Activated CD4-positive, alpha-beta T cell treated with anti-CD3 and anti-CD28 coated beads, Interleukin-2, Interleukin-4, amounts not matched to agents 100 ng/mL and 50 ng/mL, durations not matched to agents 16 hours and 8 hours (primary cell): ENCODE data around the gene SECISBP2.
"Not testable (repeated sequence)": the region's sequence is repeated elsewhere in the genome, so short reads cannot be mapped to it uniquely, and the experiment has no call there.

Experiments used
- DNase-seq: peaks from one replicate; pipeline ENCODE4 v3.0.0-alpha.2; 2020; ENCODE audit warnings: low spot score

The SECISBP2 gene, protein sequence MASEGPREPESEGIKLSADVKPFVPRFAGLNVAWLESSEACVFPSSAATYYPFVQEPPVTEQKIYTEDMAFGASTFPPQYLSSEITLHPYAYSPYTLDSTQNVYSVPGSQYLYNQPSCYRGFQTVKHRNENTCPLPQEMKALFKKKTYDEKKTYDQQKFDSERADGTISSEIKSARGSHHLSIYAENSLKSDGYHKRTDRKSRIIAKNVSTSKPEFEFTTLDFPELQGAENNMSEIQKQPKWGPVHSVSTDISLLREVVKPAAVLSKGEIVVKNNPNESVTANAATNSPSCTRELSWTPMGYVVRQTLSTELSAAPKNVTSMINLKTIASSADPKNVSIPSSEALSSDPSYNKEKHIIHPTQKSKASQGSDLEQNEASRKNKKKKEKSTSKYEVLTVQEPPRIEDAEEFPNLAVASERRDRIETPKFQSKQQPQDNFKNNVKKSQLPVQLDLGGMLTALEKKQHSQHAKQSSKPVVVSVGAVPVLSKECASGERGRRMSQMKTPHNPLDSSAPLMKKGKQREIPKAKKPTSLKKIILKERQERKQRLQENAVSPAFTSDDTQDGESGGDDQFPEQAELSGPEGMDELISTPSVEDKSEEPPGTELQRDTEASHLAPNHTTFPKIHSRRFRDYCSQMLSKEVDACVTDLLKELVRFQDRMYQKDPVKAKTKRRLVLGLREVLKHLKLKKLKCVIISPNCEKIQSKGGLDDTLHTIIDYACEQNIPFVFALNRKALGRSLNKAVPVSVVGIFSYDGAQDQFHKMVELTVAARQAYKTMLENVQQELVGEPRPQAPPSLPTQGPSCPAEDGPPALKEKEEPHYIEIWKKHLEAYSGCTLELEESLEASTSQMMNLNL

DNA sequence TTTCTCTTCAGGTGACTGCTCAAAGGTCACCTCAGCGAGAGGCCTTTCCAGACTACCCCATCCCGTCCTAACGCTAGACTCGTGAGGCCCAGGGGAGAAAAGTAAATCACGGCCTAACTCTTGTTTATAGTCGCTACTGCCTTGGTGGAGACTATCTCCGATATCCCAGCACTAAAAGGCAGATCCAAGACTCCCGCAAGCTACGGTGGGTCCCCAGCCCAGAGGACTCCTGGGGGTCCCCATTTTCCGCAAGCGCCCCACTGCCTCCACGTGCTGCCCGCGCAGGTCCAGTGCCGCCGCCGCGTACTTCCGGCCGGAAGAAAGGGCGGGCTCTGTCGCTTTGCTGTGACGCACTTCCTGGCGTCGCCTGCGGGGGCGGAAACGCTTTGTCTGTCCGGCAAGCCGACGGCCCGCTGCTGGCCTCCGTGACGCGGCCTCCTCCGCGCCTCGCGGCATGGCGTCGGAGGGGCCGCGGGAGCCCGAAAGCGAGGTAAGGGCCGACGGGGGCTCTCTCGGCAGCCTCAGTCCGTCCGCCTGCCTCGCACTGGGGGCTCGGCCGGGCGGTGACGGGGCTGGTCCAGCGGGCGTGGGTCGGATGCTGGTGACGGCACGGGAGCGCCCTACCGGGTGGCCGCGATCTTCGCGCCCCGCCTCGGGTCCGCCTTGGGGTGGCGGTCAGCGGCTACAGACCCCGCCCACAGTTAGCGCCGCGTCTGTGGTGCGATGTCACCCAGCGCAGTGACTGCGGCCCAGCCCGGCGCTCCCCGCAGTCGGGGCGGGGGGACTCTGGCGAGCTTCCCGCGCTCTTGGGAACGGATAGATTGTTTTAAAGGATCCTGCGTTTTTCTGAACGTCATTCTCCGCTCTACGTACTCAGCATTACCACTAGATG lies at the start of gene SECISBP2:
SECISBP2 (plus strand) TSS at position 378 of the 892 bp plus-strand sequence; CDS start at position 455, 77 bp downstream.
- peak; percentile 95 for DNase-seq

DNA sequence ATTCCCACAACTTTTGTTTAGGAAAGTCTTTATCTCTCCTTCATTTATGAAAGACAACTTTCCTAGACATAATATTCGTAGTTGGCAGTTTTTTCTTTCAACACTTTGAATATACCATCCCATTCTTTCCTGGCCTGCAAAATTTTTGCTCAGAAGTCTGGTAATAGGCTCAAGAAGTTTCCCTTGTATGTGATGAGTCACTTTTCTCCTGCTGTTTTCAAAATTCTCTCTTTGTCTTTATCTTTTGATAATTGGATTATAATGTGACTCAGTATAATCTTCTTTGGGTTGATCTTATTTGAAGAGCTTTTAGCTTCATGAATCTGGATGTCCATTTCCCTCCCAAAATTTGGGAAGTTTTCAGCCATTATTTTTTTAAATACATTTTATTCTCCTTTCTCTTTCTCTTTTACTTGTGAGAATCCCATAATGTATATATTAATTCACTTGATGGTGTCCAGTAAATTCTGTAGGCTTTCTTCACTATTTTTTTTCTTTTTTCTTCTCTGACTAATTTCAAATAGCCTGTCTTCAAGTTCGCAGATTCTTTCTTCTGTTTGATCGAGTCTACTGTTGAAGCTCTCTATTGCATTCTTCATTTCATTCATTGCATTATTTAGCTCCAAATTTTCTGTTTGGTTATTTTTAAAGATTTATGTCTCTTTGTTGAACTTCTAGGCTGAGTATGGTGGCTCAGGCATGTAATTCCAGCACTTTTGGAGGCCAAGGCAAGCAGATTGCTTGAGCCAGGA lies 44.6 kb upstream of the SECISBP2 start:
- DNase-seq: no peak

DNA sequence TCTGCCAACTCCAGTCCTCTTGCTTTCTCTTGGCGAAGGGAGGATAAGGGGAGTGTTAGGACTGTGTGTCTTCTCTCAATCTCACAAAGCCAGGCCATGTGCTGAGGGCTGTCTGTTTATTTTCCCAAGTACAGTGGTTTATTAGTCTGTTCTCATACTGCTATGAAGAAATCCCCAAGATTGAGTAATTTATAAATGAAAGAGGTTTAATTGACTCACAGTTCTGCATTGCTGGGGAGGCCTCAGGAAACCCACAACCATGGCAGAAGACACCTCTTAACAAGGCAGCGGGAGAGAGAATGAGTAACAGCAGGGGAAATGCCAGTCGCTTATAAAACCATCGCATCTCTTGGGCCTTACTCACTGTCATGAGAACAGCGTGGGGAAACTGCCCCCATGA lies 43.5 kb upstream of the SECISBP2 start:
- peak; percentile 47 for DNase-seq

DNA sequence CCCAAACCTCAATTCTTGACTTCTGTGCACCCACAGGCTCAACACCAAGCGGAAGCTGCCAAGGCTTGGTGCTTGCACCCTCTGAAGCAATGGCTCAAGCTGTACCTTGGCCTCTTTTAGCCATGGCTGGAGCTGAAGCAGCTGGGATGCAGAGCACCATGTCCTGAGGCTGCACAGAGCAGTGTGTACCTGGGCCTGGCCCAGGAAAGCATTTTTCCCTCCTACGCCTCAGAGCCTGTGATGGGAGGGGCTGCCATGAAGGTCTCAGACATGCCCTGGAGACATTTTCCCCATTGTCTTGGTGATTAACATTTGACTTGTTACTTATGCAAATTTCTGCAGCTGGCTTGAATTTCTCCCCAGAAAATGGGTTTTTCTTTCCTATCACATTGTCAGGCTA lies 42.3 kb upstream of the SECISBP2 start:
- DNase-seq: not testable (repeated sequence)

DNA sequence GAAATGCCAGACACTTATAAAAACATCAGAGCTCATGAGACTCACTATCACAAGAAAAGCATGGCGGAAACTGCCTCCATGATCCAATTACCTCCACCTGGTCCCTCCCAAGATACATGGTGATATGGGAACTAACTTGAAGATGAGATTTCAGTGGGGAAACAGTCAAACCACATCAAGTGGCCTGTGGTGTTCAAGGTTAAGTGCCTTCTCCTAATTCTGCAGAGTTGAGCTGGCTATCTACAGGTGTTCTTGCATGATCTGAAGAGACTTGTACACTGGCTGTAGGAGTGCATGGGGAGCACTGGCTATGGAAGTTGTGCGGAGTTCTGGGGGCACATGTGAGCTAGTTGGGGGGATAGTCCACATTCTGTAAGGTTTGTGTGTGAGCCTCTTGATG lies 41.3 kb upstream of the SECISBP2 start:
- DNase-seq: no peak

DNA sequence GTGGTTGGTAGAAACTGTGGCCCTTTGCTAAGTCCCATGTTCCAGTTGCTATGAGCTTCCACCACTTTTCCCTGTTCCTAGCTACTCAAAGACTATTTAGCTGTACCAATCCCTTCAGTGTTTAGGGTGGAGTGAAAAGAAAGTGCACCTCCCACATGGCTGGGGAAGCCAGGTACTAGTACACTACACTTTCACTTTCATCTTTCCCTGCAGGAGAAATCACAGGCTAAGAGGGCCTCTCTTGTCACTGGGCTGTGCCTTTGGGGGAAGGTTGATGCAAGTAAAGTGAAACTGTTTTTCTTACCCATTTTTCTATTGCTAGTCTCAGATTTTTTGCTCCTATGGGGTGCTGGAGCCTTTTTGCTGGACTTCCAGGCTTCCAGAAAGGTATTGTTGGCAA lies 40.8 kb upstream of the SECISBP2 start:
- peak; percentile 11 for DNase-seq

DNA sequence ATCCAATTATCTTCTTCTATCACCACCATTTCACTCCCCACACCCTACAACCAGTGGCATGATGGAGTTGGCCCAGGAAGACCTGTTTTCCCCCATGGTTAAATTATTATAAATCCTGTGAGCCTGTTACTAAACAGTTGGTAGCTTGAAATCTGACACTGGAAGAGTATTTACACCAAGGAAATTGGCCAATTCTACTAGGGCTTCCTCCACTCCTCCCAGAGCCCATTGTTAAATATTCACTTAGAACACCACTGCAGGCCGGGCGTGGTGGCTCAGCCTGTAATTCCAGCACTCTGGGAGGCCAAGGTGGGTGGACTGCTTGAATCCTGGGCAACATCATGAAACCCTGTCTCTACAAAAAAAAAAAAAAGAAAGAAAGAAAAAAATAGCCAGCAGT lies 39.7 kb upstream of the SECISBP2 start:
- no peak for DNase-seq

DNA sequence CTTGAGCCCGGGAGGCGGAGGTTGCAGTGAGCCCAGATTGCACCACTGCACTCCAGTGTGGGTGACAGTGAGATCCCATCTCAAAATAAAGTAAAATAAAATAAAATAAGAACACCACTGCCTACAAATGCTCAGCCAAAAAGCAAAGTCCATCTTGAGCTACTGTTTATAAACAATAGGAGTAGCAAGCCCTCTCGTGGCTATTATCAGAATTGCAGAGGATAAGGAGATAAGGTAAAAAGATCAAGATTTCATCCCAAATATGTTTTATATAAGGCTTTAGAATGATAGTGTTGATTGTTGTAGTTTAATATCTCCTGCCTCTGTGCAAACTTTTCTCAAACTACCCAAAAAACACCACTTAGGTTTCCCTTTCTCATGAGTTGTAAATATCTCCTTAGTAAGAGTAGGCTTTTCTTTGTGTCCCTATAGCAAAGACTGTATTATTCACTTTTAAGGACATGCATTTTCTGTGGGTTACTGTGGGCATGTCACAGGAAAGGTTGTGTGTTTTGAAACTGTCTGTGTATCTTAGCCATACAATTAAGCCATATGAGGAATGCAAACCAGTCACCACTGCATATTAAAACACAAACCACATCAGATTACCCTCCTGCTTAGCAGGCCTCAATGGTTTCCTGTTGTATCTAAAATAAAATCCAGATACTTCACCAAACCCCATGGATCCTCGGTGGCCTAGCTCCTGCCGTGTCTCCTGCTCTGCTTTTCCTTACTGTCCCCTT lies 39.1 kb upstream of the SECISBP2 start:
- DNase-seq: peak; percentile 58

DNA sequence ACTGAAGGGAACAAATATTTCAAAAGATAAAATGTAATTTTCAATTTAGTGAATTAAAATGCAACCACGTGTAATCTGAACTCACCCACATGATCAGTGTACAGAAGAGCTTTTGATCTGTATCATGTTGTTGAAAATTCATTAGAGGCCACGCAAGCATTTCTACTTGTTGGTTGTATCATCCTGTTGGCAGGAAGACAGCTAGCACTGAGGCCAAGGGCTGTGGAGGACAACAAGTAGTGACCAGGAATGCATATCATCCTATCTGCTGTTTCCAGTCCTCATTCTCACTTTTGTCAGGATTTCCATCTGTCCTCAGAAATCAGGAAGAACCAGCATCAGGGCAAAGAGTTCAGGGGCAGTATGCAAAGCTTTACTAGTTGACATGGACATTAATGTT lies 37.2 kb upstream of the SECISBP2 start:
- no peak for DNase-seq

DNA sequence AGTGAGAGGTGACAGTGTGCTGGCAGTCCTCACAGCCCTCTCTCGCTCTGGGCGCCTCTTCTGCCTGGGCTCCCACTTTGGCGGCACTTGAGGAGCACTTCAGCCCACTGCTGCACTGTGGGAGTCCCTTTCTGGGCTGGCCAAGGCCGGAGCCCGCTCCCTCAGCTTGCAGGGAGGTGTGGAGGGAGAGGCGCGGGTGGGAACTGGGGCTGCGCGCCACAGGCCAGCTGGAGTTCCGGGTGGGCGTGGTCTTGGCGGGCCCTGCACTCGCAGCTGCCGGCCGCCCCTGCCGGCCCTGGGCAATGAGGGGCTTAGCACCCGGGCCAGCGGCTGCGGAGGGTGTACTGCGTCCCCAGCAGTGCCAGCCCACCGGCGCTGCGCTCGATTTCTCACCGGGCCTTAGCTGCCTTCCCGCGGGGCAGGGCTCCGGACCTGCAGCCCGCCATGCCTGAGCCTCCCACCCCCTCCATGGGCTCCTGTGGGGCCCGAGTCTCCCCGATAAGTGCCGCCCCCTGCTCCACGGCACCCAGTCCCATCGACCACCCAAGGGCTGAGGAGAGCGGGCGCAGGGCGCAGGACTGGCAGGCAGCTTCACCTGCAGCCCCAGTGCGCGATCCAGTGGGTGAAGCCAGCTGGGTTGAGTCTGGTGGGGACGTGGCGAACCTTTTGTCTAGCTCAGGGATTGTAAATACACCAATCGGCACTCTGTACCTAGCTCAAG lies 35.9 kb upstream of the SECISBP2 start:
- DNase-seq: not testable (repeated sequence)

DNA sequence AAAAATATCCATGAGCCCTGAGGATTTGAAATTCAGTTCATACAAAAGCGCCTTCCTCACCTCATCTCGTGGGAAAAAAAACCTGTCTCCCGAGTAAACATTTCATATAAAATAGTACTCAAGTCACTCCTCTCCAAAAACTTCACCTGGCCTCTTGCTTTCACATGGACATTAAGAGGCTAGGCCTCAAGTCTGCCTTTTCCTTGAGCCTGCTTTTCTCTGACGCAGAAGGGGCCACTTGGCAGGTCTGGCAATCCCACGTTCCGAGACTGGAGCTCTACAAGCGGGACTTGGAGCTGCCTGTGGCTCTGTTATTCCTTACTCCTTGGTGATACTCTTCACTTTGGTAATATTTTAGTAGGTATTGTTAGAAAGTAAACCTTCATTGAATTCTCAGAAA lies 34.2 kb upstream of the SECISBP2 start:
- no peak for DNase-seq

DNA sequence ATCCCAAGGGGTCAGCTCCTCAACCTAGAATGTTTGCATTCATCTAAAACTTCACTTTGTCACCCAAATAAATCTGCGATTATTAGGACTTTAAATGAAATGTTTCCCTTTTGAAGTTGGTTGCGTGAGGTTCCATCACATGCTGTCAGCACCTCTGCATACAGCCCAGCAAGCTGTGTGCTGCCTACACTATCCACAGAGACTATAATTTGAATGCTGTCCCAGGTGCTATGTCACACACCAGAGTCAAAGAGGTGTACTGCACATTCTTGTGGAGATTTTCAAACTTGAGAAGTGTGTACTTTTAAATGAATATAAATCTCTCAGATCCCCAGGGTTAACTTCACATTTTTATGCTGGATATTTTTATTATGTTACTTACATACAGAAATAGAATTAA lies 26.6 kb upstream of the SECISBP2 start:
- no peak for DNase-seq

DNA sequence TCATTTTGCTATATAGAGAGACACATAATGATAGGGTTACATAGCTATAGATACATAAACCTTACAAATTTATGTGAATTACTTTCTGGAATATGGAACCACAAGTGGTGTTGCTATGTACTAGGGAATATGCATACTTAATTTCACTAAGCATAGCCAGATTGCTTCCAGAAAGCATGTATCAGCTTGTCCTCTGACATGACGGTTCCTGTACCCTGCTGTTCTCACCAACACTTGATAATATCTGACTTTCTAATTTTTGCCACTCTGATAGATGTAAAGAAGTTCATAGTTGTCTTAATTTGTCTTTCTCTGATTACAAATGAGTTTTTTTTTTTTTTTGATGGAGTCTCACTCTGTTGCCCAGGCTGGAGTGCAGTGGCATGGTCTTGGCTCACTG lies 25.3 kb upstream of the SECISBP2 start:
- no peak for DNase-seq

DNA sequence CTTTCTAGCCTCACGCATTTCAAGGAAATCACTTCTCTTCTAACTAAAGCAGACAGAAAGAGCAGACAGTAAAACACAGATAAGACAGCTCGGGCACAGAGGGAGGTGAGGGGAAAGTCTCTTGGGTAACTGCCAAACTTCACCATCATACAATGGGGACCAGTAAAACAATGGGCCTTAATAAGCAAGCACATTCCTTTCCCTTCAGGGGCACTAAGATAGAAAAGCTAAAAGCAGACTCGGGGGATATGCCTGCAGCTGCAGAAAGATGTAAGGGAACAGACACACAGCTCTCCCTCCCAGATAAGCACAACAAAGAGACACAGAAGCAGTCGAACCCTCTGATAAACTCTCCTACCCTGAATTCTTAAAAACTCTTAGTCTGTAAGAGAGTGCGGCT lies 22.9 kb upstream of the SECISBP2 start:
- no peak for DNase-seq

DNA sequence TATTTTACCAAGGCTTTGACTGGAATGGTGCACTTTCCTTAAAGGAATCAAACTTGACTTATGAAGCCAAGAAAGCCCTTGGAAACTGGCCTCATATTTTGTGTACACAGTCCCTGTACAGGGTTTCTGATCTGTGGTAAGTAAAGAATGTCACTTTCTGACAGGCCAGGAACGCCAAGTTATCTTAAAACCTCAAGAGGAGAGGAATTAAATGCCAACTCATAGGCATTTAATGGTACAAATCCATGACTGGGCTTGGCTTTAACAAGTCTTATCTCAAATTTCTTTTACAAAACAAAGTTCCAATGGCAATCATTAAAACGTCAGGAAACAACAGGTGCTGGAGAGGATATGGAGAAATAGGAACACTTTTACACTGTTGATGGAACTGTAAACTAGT lies 16.3 kb upstream of the SECISBP2 start:
- DNase-seq: not testable (repeated sequence)

DNA sequence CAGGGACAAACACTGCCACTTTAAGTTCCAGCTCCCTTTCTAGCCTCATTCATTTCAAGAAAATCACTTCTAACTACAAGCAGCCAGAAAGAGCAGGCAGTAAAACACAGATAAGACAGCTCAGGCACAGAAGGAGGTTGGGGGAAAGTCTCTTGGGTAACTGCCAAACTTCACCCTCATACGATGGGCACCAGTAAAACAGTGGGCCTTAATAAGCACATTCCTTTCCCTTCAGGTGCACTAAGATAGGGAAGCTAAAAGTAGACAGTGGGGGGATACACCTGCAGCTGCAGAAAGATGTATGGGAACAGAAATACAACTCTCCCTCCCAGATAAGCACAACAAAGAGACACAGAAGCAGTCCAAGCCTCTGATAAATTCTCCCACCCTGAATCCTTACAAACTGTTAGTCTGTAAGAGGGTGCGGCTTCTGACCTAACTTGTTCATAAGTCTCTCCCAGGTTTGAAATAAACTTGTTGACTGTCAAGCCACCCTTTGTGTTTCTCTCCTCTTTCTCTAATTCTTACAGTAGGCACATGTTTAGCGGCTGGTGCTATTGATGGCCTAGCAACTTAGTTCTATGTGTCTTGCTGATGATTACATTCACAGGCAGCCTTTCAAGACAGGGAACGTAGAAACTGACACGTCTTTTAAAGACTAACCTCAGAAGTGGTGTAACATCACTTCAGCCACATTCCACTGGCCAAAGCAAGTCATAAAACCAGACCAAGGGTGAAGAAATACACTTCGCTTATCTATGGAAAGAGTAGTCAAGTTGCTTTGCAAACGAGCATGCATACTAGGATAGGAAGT lies 14.1 kb upstream of the SECISBP2 start:
- DNase-seq: no peak

DNA sequence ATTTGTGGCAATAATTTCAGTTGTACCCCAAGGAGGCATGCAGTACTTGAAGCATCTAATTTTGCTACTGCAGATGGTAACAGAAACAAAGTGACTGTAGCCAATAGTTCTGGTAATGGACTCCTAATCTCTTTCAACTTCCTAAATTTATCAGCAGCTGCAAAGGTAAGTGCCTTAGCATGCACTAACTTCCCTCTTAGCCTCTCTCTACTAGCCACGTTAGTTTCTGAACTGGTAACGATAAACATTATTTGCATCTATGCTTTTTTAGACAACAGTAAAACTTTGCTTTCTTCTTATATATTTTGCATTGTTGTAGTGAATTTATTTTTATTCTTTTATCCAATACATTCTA lies 13.5 kb upstream of the SECISBP2 start:
- no peak for DNase-seq

DNA sequence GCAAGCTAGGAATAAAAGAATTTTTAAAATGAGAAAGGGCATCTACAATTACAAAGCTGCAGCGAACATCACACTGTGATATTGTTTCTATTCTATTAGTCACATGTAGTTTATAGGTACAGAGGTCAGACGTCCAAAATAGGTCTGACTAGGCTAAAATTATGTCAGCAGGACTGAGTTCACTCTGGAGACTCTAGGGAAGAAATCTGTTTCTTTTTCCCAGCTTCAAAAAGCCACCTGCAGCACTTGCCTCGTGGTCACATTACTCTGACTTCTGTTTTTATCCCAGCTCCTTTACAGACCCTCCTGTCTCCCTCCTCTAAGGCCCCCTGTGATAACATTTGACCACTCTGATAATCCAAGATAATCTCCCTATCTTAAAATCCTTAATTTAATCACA lies 12.4 kb upstream of the SECISBP2 start:
- no peak for DNase-seq

DNA sequence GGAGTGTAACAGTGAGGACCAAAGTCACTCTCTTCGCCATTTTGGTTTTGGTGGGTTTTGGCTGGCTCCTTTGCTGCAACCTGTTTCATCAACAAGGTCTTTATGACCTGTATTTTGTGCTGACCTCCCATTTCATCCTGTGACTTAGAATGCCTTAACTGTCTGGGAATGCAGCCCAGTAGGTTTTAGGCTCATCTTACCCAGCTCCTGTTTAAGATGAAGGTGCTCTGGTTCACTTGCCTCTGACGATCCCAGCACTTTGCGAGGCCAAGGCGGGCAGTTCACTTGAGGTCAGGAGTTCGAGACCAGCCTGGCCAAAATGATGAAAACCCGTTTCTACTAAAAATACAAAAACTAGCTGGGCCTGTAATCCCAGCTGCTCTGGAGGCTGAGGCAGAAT lies 9.1 kb upstream of the SECISBP2 start:
- DNase-seq: no peak
